Esophagus squamous epithelium (tissue), 5 donors: ENCODE data around the gene LRRC59. TPM values are rescaled to one million over a fixed set of nuclear protein-coding genes. Genes with fewer than 3 reads are reported as not detected.

Source experiments
- DNase-seq: peaks from one replicate; lab custom pipeline; 2025; lab: John Stamatoyannopoulos, UW
- H3K27ac ChIP-seq, 4 donors: fragments of 200-600 bp; sonication (generic); one replicate each; pipeline ENCODE4 v1.5.1; 2016 to 2019; ENCODE audit warnings: mild to moderate bottlenecking in 1 of 4
- H3K27me3 ChIP-seq, 4 donors: fragments of 200-600 bp; sonication (generic); 1 replicate in 3 of 4; 2 replicates in 1 of 4; pipeline versions ENCODE4 v1.5.1 to v1.6.0; 2017 to 2021; ENCODE audit warnings: antibody characterized with exemption in 1 of 4
- H3K36me3 ChIP-seq, 3 donors: fragments of 200-600 bp; sonication (generic); one replicate each; pipeline ENCODE4 v1.5.1; 2016 to 2019
- H3K4me1 ChIP-seq, 3 donors: fragments of 200-600 bp; sonication (generic); one replicate each; pipeline ENCODE4 v1.5.1; 2017 to 2019
- H3K4me3 ChIP-seq, 4 donors: fragments of 200-600 bp; sonication (generic); 1 replicate in 3 of 4; 2 replicates in 1 of 4; pipeline ENCODE4 v1.5.1; 2016 to 2019; ENCODE audit warnings: mild to moderate bottlenecking in 2 of 4, moderate library complexity in 1 of 4
- H3K9me3 ChIP-seq, 3 donors: fragments of 200-600 bp; sonication (generic); one replicate each; pipeline ENCODE4 v1.5.1; 2016 to 2019
- CTCF ChIP-seq, 6 experiments: fragments of 450-650 bp in 4 of 6; fragments of 200-600 bp in 2 of 6; sonication (generic) in 2 of 6; IDR thresholded peaks; one replicate each; pipeline ENCODE4 v1.5.1; 2016 to 2019; ENCODE audit warnings: antibody characterized with exemption in 6 of 6, mild to moderate bottlenecking in 4 of 6, moderate library complexity in 4 of 6
- POLR2A ChIP-seq, 4 donors: fragments of 450-650 bp; IDR thresholded peaks; one replicate each; pipeline ENCODE4 v1.6.1; 2017; ENCODE audit warnings: antibody characterized with exemption in 4 of 4, mild to moderate bottlenecking in 4 of 4, moderate library complexity in 3 of 4
- WGBS, 2 donors: methylation state at CpG; one replicate each; pipeline ENCODE4 v1.1.5; 2018; 5-methylcytosine and 5-hydroxymethylcytosine counted together
- intact Hi-C: fragments of 100-400 bp; cut with DNase I; formaldehyde crosslinking; loops from one replicate; pipeline ENCODE4 v1.15.0; 2022
- total RNA-seq, 4 donors: library from RNA; depleted of rRNA; stranded (reverse); fragments of >200 nt; gene quantifications; one replicate each; pipeline ENCODE4 v1.1.0, GENCODE V29; 2016
- donor health status: DM: yes; HTN: yes; CAD: no.

The LRRC59 gene
- total RNA-seq, result 100 to 1,000 TPM in 1 of 4 donors, 10 to 100 TPM in 3; 63.4 to 136 (median 77.9) TPM

- H3K27ac ChIP-seq, result peak within 1 kb of the TSS; percentile 87 to 94 (median 90)
- peaks cover 19 to 28% (median 19%) of the 10 kb centered on the region in 3 donors for H3K36me3 ChIP-seq
- 2 to 4% methylated on average over 4 to 28 of the region's 70 CpGs for WGBS, 2 donors
- peaks cover 7 to 33% (median 23%) of the 10 kb centered on the region in 3 donors for H3K4me1 ChIP-seq
- intact Hi-C loops, result no loop called here
- no peaks in the 10 kb centered on the region for H3K9me3 ChIP-seq
- H3K27me3 ChIP-seq, result no peaks in the 10 kb centered on the region
- peak; percentile 88 to 98 (median 96) for TF ChIP-seq CTCF (IDR thresholded peaks at IDR 0.05)
- peak in 3 of 4 donors; percentile 47 to 80 (median 72) for TF ChIP-seq POLR2A (IDR thresholded peaks at IDR 0.05)
- H3K4me3 ChIP-seq, result peak within 1 kb of the TSS; percentile 78 to 95 (median 82)
- peak; percentile 66 for DNase-seq
Measured at GRCh38 chr17:50397111-50397918, at the start of gene LRRC59. TSS of gene LRRC59 (minus strand) at chr17:50397523. CDS start at chr17:50397317, 206 bp downstream.

- TF ChIP-seq CTCF (IDR thresholded peaks at IDR 0.05), result no peak
- TF ChIP-seq POLR2A (IDR thresholded peaks at IDR 0.05), result no peak
- Histone ChIP-seq H3K27ac (no peak overlapping the region), H3K4me3 (no peak overlapping the region), H3K4me1 (peaks cover 7 to 31% (median 9%) of the 10 kb centered on the region in 3 donors), H3K9me3 (no peaks in the 10 kb centered on the region), H3K27me3 (no peaks in the 10 kb centered on the region), H3K36me3 (no peaks in the 10 kb centered on the region)
- DNase-seq, result no peak
- WGBS, 2 donors, result 28 to 32% methylated on average over 1 of the region's 1 CpG
- intact Hi-C loops, result no loop called here
Measured at GRCh38 chr17:50445730-50446325, 48.5 kb upstream of the LRRC59 start.

- H3K4me3 ChIP-seq, result no peak overlapping the region
- no peak for DNase-seq
- peaks cover 7 to 36% (median 13%) of the 10 kb centered on the region in 3 donors for H3K4me1 ChIP-seq
- WGBS, 2 donors, result 84 to 90% methylated on average over 6 of the region's 6 CpGs
- no peak overlapping the region for H3K27ac ChIP-seq
- H3K36me3 ChIP-seq, result no peaks in the 10 kb centered on the region
- TF ChIP-seq POLR2A (IDR thresholded peaks at IDR 0.05) (no peak), CTCF (IDR thresholded peaks at IDR 0.05) (no peak)
- no peaks in the 10 kb centered on the region for H3K9me3 ChIP-seq
- intact Hi-C loops, result no loop called here
- H3K27me3 ChIP-seq, result no peaks in the 10 kb centered on the region
Measured at GRCh38 chr17:50444841-50445715, 47.8 kb upstream of the LRRC59 start.

- intact Hi-C loops, result no loop called here
- 31 to 33% methylated on average over 3 of the region's 3 CpGs for WGBS, 2 donors
Measured at GRCh38 chr17:50443505-50443974, 46.2 kb upstream of the LRRC59 start.

More at GRCh38 chr17:50443505-50443974, 46.2 kb upstream of the LRRC59 start:
- Histone ChIP-seq H3K4me1 (peaks cover 7 to 40% (median 13%) of the 10 kb centered on the region in 3 donors), H3K27me3 (no peaks in the 10 kb centered on the region), H3K9me3 (no peaks in the 10 kb centered on the region), H3K27ac (peak overlapping the region in 2 of 4 donors; percentile 22 to 50), H3K4me3 (no peak overlapping the region), H3K36me3 (no peaks in the 10 kb centered on the region)
- no peak for TF ChIP-seq POLR2A (IDR thresholded peaks at IDR 0.05)
- no peak for TF ChIP-seq CTCF (IDR thresholded peaks at IDR 0.05)
- DNase-seq, result no peak
